Immature natural killer cell (primary cell): ENCODE measurements around the gene MDM1. TPM values are rescaled to one million over a fixed set of nuclear protein-coding genes. Genes with fewer than 3 reads are reported as not detected.
A peak's percentile ranks its signal among the peaks of the same experiment; 100 is the strongest.

Source experiments
- DNase-seq, 3 donors: peaks; one replicate each; pipeline ENCODE4 v3.0.0; 2022; ENCODE audit warnings: mixed read lengths in 1 of 3
- H3K27ac Mint-ChIP-seq, 6 donors: one replicate each; pipeline ENCODE4 v1.8.0; 2020; ENCODE audit warnings: mixed read lengths in 6 of 6, mild to moderate bottlenecking in 5 of 6, inconsistent platforms in 4 of 6, moderate library complexity in 3 of 6
- H3K27me3 Mint-ChIP-seq, 3 donors: one replicate each; pipeline ENCODE4 v1.8.0; 2020 to 2021; ENCODE audit warnings: low read depth in 3 of 3, mild to moderate bottlenecking in 3 of 3, mixed read lengths in 3 of 3, moderate library complexity in 3 of 3, inconsistent platforms in 1 of 3
- H3K36me3 Mint-ChIP-seq, 3 donors: one replicate each; pipeline ENCODE4 v1.8.0; 2020; ENCODE audit warnings: mixed read lengths in 3 of 3, inconsistent platforms in 2 of 3, mild to moderate bottlenecking in 2 of 3
- H3K4me1 Mint-ChIP-seq, 2 donors: one replicate each; pipeline ENCODE4 v1.8.0; 2020; ENCODE audit warnings: inconsistent platforms in 2 of 2, mild to moderate bottlenecking in 2 of 2, mixed read lengths in 2 of 2, moderate library complexity in 1 of 2
- H3K4me3 Mint-ChIP-seq, 5 donors: one replicate each; pipeline ENCODE4 v1.8.0; 2020; ENCODE audit warnings: mild to moderate bottlenecking in 5 of 5, mixed read lengths in 5 of 5, inconsistent platforms in 3 of 5, moderate library complexity in 3 of 5
- H3K9me3 Mint-ChIP-seq, 6 donors: one replicate each; pipeline ENCODE4 v1.8.0; 2020; ENCODE audit warnings: mild to moderate bottlenecking in 6 of 6, mixed read lengths in 6 of 6, inconsistent platforms in 4 of 6, moderate library complexity in 3 of 6
- polyA plus RNA-seq, 3 donors: library from polyadenylated mRNA; unstranded; fragments of 300-500 nt; fragmentation: Illumina TruSeq; gene quantifications; one replicate each; pipeline ENCODE4 v1.2.3, GENCODE V29; 2021

Gene MDM1
- polyA plus RNA-seq, 3 donors from 2014 or later = 13.6 to 19.8 (median 17.3) TPM

- Mint-ChIP-seq H3K4me1 (peaks cover 89 to 99% of the 10 kb centered on the region in 2 donors), H3K27me3 (peaks cover 8 to 15% (median 12%) of the 10 kb centered on the region in 3 donors), H3K27ac (peak overlapping the region; percentile 92 to 99 (median 96)), H3K36me3 (peaks cover 0 to 10% (median 4%) of the 10 kb centered on the region in 3 donors), H3K4me3 (peak overlapping the region; percentile 73 to 84 (median 78)), H3K9me3 (peaks cover 0 to 1% (median 0%) of the 10 kb centered on the region in 6 donors)
- DNase-seq = peak in 1 of 3 donors; percentile 1
Observed at GRCh38 chr12:68367116-68367515, 35.0 kb upstream of the MDM1 start.

GRCh38 chr12:68364893-68365725 is 32.9 kb upstream of the MDM1 start:
- peaks cover 8 to 12% (median 11%) of the 10 kb centered on the region in 3 donors for H3K27me3 Mint-ChIP-seq
- peak overlapping the region; percentile 65 to 83 (median 77) for H3K4me3 Mint-ChIP-seq
- DNase-seq = peak; percentile 95 to 97 (median 96)
- peak overlapping the region; percentile 92 to 100 (median 99) for H3K27ac Mint-ChIP-seq
- H3K4me1 Mint-ChIP-seq = peaks cover 85 to 98% of the 10 kb centered on the region in 2 donors
- H3K9me3 Mint-ChIP-seq = peaks cover 0 to 1% (median 0%) of the 10 kb centered on the region in 6 donors
- H3K36me3 Mint-ChIP-seq = peaks cover 0 to 6% (median 4%) of the 10 kb centered on the region in 3 donors

- Mint-ChIP-seq H3K27ac (peak overlapping the region; percentile 92 to 100 (median 99)), H3K4me3 (peak overlapping the region; percentile 65 to 83 (median 77)), H3K4me1 (peaks cover 82 to 95% of the 10 kb centered on the region in 2 donors), H3K27me3 (peaks cover 8 to 12% (median 11%) of the 10 kb centered on the region in 3 donors), H3K36me3 (peaks cover 0 to 6% (median 4%) of the 10 kb centered on the region in 3 donors), H3K9me3 (peaks cover 0 to 1% (median 0%) of the 10 kb centered on the region in 6 donors)
- no peak for DNase-seq
Observed at GRCh38 chr12:68364328-68364727, 32.2 kb upstream of the MDM1 start.

- peak overlapping the region; percentile 2 to 97 (median 80) for H3K27ac Mint-ChIP-seq
- DNase-seq = no peak
- peaks cover 7 to 12% (median 11%) of the 10 kb centered on the region in 3 donors for H3K27me3 Mint-ChIP-seq
- peak overlapping the region in 1 of 5 donors; percentile 28 for H3K4me3 Mint-ChIP-seq
- H3K4me1 Mint-ChIP-seq = peaks cover 71 to 83% of the 10 kb centered on the region in 2 donors
- H3K9me3 Mint-ChIP-seq = peaks cover 0 to 1% (median 0%) of the 10 kb centered on the region in 6 donors
- peaks cover 0 to 4% (median 0%) of the 10 kb centered on the region in 3 donors for H3K36me3 Mint-ChIP-seq
Observed at GRCh38 chr12:68361953-68362352, 29.8 kb upstream of the MDM1 start.

- peaks cover 0 to 4% (median 0%) of the 10 kb centered on the region in 3 donors for H3K27me3 Mint-ChIP-seq
- peaks cover 0 to 4% (median 0%) of the 10 kb centered on the region in 3 donors for H3K36me3 Mint-ChIP-seq
- no peak for DNase-seq
- peak overlapping the region; percentile 28 to 90 (median 83) for H3K27ac Mint-ChIP-seq
- peaks cover 0 to 1% (median 0%) of the 10 kb centered on the region in 6 donors for H3K9me3 Mint-ChIP-seq
- peak overlapping the region in 1 of 5 donors; percentile 36 for H3K4me3 Mint-ChIP-seq
- H3K4me1 Mint-ChIP-seq = peaks cover 52 to 60% of the 10 kb centered on the region in 2 donors
Observed at GRCh38 chr12:68359674-68360073, 27.5 kb upstream of the MDM1 start.

- Mint-ChIP-seq H3K4me3 (peak overlapping the region in 3 of 5 donors; percentile 20 to 36 (median 36)), H3K27ac (peak overlapping the region; percentile 55 to 90 (median 83)), H3K27me3 (peaks cover 0 to 4% (median 0%) of the 10 kb centered on the region in 3 donors), H3K36me3 (peaks cover 0 to 4% (median 0%) of the 10 kb centered on the region in 3 donors), H3K9me3 (peaks cover 0 to under 1% (median 0%) of the 10 kb centered on the region in 6 donors), H3K4me1 (peaks cover 43 to 52% of the 10 kb centered on the region in 2 donors)
- peak; percentile 66 to 76 (median 71) for DNase-seq
Observed at GRCh38 chr12:68358532-68359485, 26.6 kb upstream of the MDM1 start.

- Mint-ChIP-seq H3K4me1 (peaks cover 26 to 33% of the 10 kb centered on the region in 2 donors), H3K36me3 (peaks cover 0 to 4% (median 0%) of the 10 kb centered on the region in 3 donors), H3K27me3 (peaks cover 0 to 2% (median 0%) of the 10 kb centered on the region in 3 donors), H3K27ac (peak overlapping the region in 1 of 6 donors; percentile 9), H3K4me3 (no peak overlapping the region), H3K9me3 (no peaks in the 10 kb centered on the region)
- DNase-seq = no peak
Observed at GRCh38 chr12:68356986-68357385, 24.8 kb upstream of the MDM1 start.

GRCh38 chr12:68356060-68356695 is 24.0 kb upstream of the MDM1 start:
- peak overlapping the region in 1 of 6 donors; percentile 18 for H3K27ac Mint-ChIP-seq
- no peak overlapping the region for H3K4me3 Mint-ChIP-seq
- peaks cover 20 to 25% of the 10 kb centered on the region in 2 donors for H3K4me1 Mint-ChIP-seq
- no peak for DNase-seq
- peaks cover 0 to 2% (median 0%) of the 10 kb centered on the region in 3 donors for H3K27me3 Mint-ChIP-seq
- no peaks in the 10 kb centered on the region for H3K9me3 Mint-ChIP-seq
- peaks cover 0 to 4% (median 0%) of the 10 kb centered on the region in 3 donors for H3K36me3 Mint-ChIP-seq

- Mint-ChIP-seq H3K4me1 (peaks cover 15 to 16% of the 10 kb centered on the region in 2 donors), H3K27me3 (peaks cover 0 to 3% (median 0%) of the 10 kb centered on the region in 3 donors), H3K36me3 (peaks cover 0 to 4% (median 0%) of the 10 kb centered on the region in 3 donors), H3K27ac (no peak overlapping the region), H3K4me3 (no peak overlapping the region), H3K9me3 (no peaks in the 10 kb centered on the region)
- no peak for DNase-seq
Observed at GRCh38 chr12:68354977-68355541, 22.9 kb upstream of the MDM1 start.

GRCh38 chr12:68352067-68352466 is 19.9 kb upstream of the MDM1 start:
- peaks cover 0 to 4% (median 1%) of the 10 kb centered on the region in 3 donors for H3K36me3 Mint-ChIP-seq
- H3K27me3 Mint-ChIP-seq = peaks cover 0 to 3% (median 0%) of the 10 kb centered on the region in 3 donors
- peaks cover 0 to 2% of the 10 kb centered on the region in 2 donors for H3K4me1 Mint-ChIP-seq
- DNase-seq = no peak
- H3K27ac Mint-ChIP-seq = no peak overlapping the region
- H3K4me3 Mint-ChIP-seq = no peak overlapping the region
- H3K9me3 Mint-ChIP-seq = no peaks in the 10 kb centered on the region

GRCh38 chr12:68350753-68351152 is 18.6 kb upstream of the MDM1 start:
- DNase-seq = no peak
- H3K27me3 Mint-ChIP-seq = peaks cover 0 to 1% (median 0%) of the 10 kb centered on the region in 3 donors
- H3K9me3 Mint-ChIP-seq = no peaks in the 10 kb centered on the region
- H3K27ac Mint-ChIP-seq = no peak overlapping the region
- H3K36me3 Mint-ChIP-seq = peaks cover 0 to 4% (median 4%) of the 10 kb centered on the region in 3 donors
- H3K4me3 Mint-ChIP-seq = no peak overlapping the region
- peaks cover 6 to 14% of the 10 kb centered on the region in 2 donors for H3K4me1 Mint-ChIP-seq

GRCh38 chr12:68349921-68350606 is 17.9 kb upstream of the MDM1 start:
- no peak for DNase-seq
- peaks cover 9 to 18% of the 10 kb centered on the region in 2 donors for H3K4me1 Mint-ChIP-seq
- H3K9me3 Mint-ChIP-seq = no peaks in the 10 kb centered on the region
- no peak overlapping the region for H3K4me3 Mint-ChIP-seq
- peaks cover 0 to 1% (median 0%) of the 10 kb centered on the region in 3 donors for H3K27me3 Mint-ChIP-seq
- peaks cover 0 to 4% (median 4%) of the 10 kb centered on the region in 3 donors for H3K36me3 Mint-ChIP-seq
- H3K27ac Mint-ChIP-seq = no peak overlapping the region
